Measurements from ENCODE around the gene MPPED1.

- TF ChIP-seq CTCF (IDR thresholded peaks at IDR 0.05; ENCODE audit: extremely low read depth in 1 of 2, insufficient read depth in 1 of 2, low read depth in 1 of 2, low read length in 2 of 2): no peak
- no peak for TF ChIP-seq POLR2AphosphoS5 (IDR thresholded peaks at IDR 0.05; ENCODE audit: insufficient read depth, low read depth, low read length)
- TF ChIP-seq POLR2A (IDR thresholded peaks at IDR 0.05; ENCODE audit: low read depth, low read length): no peak
- TF ChIP-seq GATA2 (IDR thresholded peaks at IDR 0.05; ENCODE audit: insufficient read depth, insufficient read length, low read depth, low read length): no peak
Observed at GRCh38 chr22:43546186-43546585, 134.4 kb downstream of the MPPED1 start.
